ENCODE results near the gene CXCL8. TPM values are rescaled to one million over a fixed set of nuclear protein-coding genes. Genes with fewer than 3 reads are reported as not detected.

Gene CXCL8
- total RNA-seq, 1 experiment from 2014 or later, result 0.82 TPM

GRCh38 chr4:73752424-73752823, 12.1 kb downstream of the CXCL8 start:
- Histone ChIP-seq H3K27me3 (ENCODE audit: control insufficient read depth, insufficient read depth, low read length) (no peaks in the 10 kb centered on the region), H3K9me3 (ENCODE audit: control insufficient read depth, insufficient read depth, low read depth, low read length) (no peaks in the 10 kb centered on the region), H3K36me3 (ENCODE audit: control insufficient read depth, insufficient read depth, low read length) (no peaks in the 10 kb centered on the region), H3K27ac (ENCODE audit: low read length) (no peak overlapping the region), H3K4me3 (ENCODE audit: low read depth in 2 of 2, low read length in 2 of 2) (no peak overlapping the region), H3K4me1 (ENCODE audit: control insufficient read depth, insufficient read depth, low read length) (no peaks in the 10 kb centered on the region)
- in situ Hi-C loops (cut with HindIII; ENCODE audit: low pct_unique_long_range_greater_than_20kb, low sequenced_read_pairs), result no loop called here
- POLR2A ChIA-PET, result no interaction called here
- TF ChIP-seq CTCF (IDR thresholded peaks at IDR 0.05) (no peak), SIN3A (IDR thresholded peaks at IDR 0.05; ENCODE audit: borderline replicate concordance, insufficient read depth, low read depth, low read length) (no peak), TCF7L2 (IDR thresholded peaks at IDR 0.05; ENCODE audit: low read depth, low read length) (no peak), REST (IDR thresholded peaks at IDR 0.05; ENCODE audit: insufficient read depth in 1 of 2, low read depth in 2 of 2, low read length in 1 of 2) (no peak), POLR2AphosphoS5 (IDR thresholded peaks at IDR 0.05; ENCODE audit: low read depth, low read length) (no peak)
- intact Hi-C loops (cut with micrococcal nuclease; ENCODE audit: unreplicated experiment), result no loop called here
- no peak for DNase-seq (ENCODE audit: low read depth, low spot score)
- CTCF ChIA-PET, result no interaction called here
- BruUV-seq (replicated peaks), result no TSS peak
- no peak for ATAC-seq

GRCh38 chr4:73753215-73753614, 12.8 kb downstream of the CXCL8 start:
- in situ Hi-C loops (cut with HindIII; ENCODE audit: low pct_unique_long_range_greater_than_20kb, low sequenced_read_pairs), result no loop called here
- H3K27ac ChIP-seq (ENCODE audit: low read length), result no peak overlapping the region
- POLR2A ChIA-PET, result no interaction called here
- intact Hi-C loops (cut with micrococcal nuclease; ENCODE audit: unreplicated experiment), result no loop called here
- no peak for DNase-seq (ENCODE audit: low read depth, low spot score)
- H3K4me1 ChIP-seq (ENCODE audit: control insufficient read depth, insufficient read depth, low read length), result no peaks in the 10 kb centered on the region
- no peak for TF ChIP-seq CTCF (IDR thresholded peaks at IDR 0.05)
- TF ChIP-seq TCF7L2 (IDR thresholded peaks at IDR 0.05; ENCODE audit: low read depth, low read length), result no peak
- no peak for TF ChIP-seq REST (IDR thresholded peaks at IDR 0.05; ENCODE audit: insufficient read depth in 1 of 2, low read depth in 2 of 2, low read length in 1 of 2)
- no peak for TF ChIP-seq SIN3A (IDR thresholded peaks at IDR 0.05; ENCODE audit: borderline replicate concordance, insufficient read depth, low read depth, low read length)
- TF ChIP-seq POLR2AphosphoS5 (IDR thresholded peaks at IDR 0.05; ENCODE audit: low read depth, low read length), result no peak
- H3K36me3 ChIP-seq (ENCODE audit: control insufficient read depth, insufficient read depth, low read length), result no peaks in the 10 kb centered on the region
- H3K27me3 ChIP-seq (ENCODE audit: control insufficient read depth, insufficient read depth, low read length), result no peaks in the 10 kb centered on the region
- no TSS peak for BruUV-seq (replicated peaks)
- no peak overlapping the region for H3K4me3 ChIP-seq (ENCODE audit: low read depth in 2 of 2, low read length in 2 of 2)
- no peaks in the 10 kb centered on the region for H3K9me3 ChIP-seq (ENCODE audit: control insufficient read depth, insufficient read depth, low read depth, low read length)
- ATAC-seq, result no peak
- CTCF ChIA-PET, result no interaction called here

Measured in Panc1 (cell line).